D721Med (cell line): ENCODE data around the gene LYVE1.
A peak's percentile ranks its signal among the peaks of the same experiment; 100 is the strongest.

Source experiments
- DNase-seq: peaks from one replicate; pipeline ENCODE4 v3.0.0; 2011; ENCODE audit warnings: low spot score; ENCODE audit not compliant: insufficient read length
- FAIRE-seq: peaks from 2 replicates; lab custom pipeline; 2011; peaks lifted over from hg19 to GRCh38; lab: Jason Lieb, UNC
- CTCF ChIP-seq: IDR thresholded peaks from 2 replicates; pipeline ENCODE4 v1.5.1; 2012; ENCODE audit warnings: mild to moderate bottlenecking, control low read depth; ENCODE audit not compliant: insufficient read depth; ENCODE audit errors: missing control alignments

Gene LYVE1

GRCh38 chr11:10538924-10539323 lies 29.5 kb downstream of the LYVE1 start:
- FAIRE-seq: no peak
- TF ChIP-seq CTCF: no peak
- DNase-seq: no peak

- DNase-seq (no peak), FAIRE-seq (no peak)
- TF ChIP-seq CTCF: no peak
These were observed 30.9 kb downstream of the LYVE1 start for GRCh38 chr11:10537600-10537999.

- FAIRE-seq (no peak), DNase-seq (no peak)
- TF ChIP-seq CTCF: no peak
These were observed 34.1 kb downstream of the LYVE1 start for GRCh38 chr11:10534316-10534715.

GRCh38 chr11:10533323-10533722 lies 35.1 kb downstream of the LYVE1 start:
- FAIRE-seq: no peak
- DNase-seq: no peak
- TF ChIP-seq CTCF: no peak

GRCh38 chr11:10532526-10532925 lies 35.9 kb downstream of the LYVE1 start:
- no peak for DNase-seq
- no peak for FAIRE-seq
- TF ChIP-seq CTCF: no peak

GRCh38 chr11:10529279-10529678 lies 39.2 kb downstream of the LYVE1 start:
- no peak for TF ChIP-seq CTCF
- peak; percentile 75 for FAIRE-seq
- no peak for DNase-seq

- no peak for TF ChIP-seq CTCF
- FAIRE-seq (no peak), DNase-seq (no peak)
These were observed 40.3 kb downstream of the LYVE1 start for GRCh38 chr11:10528121-10528520.
